Ecto neural progenitor cell (in vitro differentiated cells): Measurements from ENCODE around the gene HNRNPLL.

Experiments used
- DNase-seq: peaks from one replicate; pipeline ENCODE4 v3.0.0-alpha.2; 2018; ENCODE audit warnings: low spot score

HNRNPLL gene

DNA sequence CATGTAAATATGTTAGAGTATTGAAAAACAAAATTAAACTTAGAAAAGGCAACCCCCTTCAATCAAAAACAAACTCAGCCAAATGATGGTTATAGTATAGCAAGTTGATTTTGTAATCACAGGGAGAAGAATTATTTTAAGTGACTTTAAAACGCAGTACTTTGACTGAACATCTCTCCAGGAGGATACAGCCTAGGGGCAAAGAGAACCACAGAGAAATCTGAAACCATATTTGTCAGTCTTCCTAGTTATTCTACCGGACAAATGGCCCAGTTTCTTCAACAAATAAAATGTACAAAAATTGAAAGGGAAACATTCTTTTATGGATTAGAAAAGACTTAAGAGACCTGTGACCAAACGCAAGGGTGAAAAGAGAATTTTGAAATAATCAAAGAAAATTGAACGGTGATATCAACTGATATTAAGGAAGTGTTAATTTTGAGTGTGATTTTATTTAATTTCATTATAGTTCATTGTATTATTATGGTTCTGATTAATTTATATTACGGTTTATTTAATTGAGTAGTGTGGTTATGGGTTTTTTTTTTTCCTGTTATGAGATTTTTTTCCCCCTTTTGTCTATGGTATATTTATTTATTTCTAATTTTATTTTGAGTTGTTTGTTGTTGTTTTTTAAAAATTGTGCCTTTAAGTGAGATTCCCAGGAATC is 75.3 kb downstream of the HNRNPLL start:
- DNase-seq: no peak

DNA sequence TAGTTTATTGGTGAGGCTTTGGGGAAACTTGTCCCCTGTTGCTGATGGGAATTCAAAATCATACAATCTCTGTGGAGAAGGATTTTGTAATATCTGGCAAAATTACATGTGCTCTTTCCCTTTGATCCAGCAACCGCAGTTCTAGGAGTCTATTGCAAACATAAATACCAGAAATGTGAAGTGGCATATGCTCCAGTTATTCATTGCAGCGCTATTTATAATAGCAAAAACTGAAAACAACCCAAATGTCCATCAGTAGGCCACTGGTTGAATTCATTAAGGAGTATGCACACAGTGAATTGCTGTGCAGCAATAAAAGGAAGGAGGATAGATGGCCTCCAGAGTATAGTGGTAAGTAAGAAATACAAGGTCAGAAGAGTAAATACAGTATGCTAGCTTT is 76.5 kb downstream of the HNRNPLL start:
- DNase-seq: no peak

DNA sequence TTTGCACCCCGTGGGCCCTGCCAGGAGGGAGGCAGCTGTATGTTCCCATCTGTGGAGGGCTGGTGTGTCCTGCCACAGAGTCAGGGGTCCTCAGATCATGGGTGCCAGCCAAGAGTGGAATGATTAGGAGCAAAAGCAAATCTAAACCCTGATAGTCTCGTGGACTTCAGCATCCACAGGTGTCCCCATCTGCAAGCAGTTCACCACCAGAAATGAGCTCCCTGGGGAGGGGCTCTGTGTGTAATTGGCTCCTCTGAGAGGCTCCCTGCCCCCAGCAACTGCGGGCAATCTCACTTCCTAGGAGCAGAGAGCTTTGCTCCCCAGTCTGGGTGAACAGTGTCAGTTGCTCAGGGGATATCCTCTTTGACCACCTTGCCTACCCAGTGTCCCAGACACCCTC is 78.1 kb downstream of the HNRNPLL start:
- DNase-seq: no peak

DNA sequence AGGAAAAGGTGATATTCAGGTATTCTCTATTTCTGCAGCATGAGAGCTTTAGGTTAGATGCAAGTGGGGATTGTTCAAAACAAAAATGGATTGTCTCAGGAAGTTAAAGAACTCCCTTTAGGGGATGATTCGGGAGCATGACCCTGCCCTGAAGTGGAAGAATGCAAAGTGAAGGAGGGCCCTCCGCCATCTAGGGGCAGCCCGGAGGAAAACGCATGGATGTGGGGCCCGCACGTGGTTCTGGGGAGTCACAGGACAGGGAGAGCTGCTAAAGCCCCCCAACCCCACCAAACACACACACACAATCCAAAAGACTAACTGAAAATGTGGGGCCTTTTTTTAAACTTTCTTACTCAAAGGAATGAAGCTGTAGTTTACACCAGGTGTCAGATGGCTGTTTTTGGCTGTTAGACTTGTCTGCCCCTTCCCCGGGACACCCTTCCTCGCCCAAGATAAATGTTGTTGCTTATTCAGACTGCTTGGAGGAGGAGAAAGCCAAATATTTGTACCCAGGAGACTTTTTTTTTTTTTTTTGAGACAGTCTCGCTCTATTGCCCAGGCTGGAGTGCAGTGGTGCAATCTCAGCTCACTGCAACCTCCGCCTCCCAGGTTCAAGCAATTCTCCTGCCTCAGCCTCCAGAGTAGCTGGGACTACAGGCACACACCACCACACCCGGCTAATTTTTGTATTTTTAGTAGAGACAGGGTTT is 78.8 kb downstream of the HNRNPLL start:
- no peak for DNase-seq

DNA sequence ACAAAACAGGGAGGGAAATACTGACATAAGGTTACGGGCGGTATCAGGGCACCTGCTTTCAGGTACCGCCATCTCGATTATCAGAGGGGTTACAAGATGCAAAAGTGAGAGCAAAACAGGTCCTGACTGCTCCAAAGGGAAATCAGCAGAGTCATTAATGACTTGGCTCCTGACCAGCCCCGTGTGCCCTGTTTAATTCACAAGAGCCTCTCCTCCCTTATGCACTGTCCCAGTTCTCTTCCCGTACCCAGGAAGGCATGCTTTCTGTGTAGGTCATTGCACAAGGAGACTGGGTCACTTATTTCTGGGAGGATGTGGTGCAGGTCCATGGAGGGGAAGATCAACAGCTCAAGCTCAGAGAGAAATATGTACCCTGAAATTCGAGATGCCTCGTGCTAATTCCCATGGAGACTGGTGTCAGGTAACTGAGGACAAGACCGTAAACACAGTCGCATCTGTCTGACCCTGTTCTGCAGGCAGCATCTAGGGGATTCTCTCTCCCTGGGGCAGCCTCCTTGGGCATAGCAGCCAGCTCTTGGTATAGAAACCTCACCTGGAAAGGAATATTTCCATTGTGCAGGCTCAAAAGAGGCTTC is 79.9 kb downstream of the HNRNPLL start:
- no peak for DNase-seq

DNA sequence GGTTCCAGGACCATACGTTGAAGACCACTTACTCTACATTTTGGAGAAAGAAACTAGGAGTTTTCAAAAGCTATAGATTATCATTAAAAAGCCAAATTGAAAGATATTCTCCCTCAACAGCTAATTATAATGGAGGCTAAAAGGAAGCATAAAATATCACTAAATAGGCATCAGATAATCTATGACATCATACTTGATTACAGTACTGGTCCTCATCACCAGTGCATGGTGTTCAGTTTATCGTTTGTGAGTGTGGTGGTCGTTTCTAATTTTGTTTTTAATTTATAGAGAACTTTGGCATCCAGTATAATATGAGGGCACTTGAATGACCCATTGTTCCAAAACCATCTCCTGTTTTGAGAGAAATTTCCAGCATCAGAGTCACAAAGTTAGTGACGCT is 80.9 kb downstream of the HNRNPLL start:
- no peak for DNase-seq

DNA sequence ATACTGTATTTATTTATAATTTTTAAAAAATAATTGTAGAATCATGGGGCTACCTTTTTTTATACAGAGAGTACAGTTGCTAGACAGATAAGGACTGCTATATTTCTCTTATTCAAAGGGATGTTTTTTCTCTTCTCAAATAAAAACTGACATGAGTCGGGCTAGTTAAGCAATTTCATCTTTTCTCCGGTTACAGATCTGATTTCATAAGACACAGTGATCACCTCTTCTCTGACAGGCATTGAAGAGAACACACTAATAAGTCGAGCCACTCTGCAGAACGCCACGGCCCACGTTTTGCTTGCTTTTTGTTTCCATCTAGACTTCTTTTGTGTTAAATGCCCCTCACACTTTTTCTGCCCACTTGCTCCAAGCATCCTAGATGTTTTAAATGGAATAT is 85.4 kb downstream of the HNRNPLL start:
- no peak for DNase-seq

DNA sequence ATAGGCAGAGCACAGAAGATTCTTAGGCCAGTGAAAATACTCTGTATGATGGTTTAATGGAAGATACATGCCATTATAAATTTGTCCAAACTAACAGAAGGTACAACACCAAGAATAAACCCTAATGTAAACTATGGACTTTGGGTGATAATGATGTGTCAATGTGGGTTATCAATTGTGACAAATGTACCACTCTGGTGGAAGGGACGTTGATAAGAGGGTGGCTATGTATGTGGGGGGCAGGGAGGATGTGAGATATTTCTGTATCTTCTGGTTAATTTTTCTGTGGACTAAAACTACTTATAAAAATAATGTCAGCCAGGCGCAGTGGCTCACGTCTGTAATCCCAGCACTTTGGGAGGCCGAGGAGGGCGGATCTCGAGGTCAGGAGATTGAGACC is 86.2 kb downstream of the HNRNPLL start:
- no peak for DNase-seq

DNA sequence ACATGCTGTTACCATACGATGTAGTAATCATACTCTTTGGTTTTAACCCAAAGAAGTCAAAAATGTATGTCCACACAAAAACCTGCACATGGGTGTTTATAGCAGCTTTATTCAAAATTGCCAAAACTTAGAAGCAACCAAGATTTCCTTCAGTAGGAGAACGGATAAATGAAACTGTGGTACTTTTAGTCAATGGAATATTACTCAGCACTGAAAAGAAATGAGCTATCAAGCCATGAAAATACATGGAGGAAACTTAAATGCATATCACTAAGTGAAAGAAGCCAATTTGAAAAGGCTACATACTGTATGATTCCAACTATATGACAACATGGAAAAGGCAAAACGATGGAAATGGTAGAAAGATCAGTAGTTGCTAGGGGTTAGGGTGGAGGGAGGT is 86.6 kb downstream of the HNRNPLL start:
- DNase-seq: no peak

DNA sequence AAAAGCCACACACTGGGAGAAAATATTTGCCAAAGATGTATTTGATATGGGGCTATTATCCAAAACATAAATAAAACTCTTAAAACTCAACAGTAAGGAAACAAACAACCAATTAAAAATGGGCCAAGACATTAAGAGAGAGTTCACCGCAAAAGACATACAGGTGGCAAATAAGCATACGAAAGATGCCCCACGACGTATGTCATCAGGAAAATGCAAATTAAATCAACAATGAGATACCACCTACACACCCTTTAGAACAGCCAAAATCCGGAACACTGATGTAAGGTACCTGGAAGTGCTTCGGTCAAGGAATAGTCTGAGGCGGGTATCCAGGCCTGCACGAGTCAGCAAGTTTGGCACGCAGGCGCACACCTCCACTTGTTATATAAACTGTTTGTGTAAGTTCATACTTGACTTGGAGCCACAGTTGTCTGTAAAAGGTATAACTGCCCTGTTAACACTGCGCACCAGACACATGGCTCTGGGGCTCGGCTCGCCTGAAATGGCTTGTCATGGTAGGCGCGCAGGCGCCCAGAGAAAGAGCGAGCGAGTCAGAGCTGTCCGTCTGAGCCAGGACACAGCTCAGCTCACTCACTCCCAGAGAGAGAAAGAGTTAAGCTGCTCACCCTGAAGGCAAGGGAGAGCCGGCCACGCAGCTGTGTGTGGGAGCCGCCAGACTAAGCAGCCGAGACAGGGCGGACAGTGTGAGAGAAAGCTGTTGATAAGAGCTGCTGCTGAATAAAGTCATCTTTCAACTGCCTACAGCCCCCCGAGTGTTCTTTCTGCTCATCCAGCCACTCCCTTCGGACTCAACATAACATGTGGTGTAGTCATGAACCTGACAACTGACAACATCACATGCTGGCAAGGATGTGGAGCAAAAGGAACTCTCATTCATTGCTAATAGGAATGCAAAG is 87.3 kb downstream of the HNRNPLL start:
- no peak for DNase-seq

DNA sequence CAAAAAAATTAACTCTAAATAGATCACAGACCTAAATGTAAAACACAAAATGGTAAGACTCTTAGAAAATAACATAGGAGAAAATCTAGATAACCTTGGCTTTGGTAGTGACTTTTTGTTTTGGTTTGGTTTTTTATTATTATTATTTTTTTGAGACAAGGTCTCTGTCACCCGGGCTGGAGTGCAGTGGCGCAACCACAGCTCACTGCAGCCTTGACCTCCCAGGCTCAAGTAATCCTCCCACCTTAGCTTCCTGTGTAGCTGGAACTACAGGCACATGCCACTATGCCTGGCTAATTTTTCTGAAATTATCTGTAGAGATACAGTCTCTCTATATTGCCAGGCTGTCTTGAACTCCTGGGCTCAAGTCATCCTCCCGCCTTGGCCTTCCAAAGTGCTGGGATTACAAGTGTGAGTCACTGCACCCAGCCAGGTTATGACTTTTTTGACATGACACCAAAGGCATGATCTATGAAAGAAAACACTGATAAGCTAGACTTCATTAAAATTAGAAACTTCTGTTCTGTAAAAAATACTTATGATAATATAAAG is 88.0 kb downstream of the HNRNPLL start:
- no peak for DNase-seq

DNA sequence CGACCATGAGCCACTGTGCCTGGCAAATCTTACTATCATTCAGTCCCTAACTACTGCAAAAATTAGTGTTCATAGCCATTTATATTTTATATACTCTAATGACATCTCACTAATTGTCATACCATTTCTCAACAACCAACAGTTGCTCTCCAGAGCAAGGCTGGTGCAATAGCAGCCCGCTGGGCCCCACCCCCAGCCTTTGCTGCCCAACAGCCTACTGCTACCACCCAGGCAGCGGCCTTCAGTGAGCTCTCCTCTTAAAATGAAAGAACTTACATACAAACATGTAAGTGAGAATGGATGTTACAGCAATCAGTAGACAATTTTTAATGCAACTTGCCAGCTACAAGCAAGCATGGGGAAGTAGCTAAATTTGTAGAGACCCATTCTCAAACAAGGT is 90.5 kb downstream of the HNRNPLL start:
- no peak for DNase-seq
